Natural killer cell (primary cell): ENCODE measurements around the gene ORAI3. TPM values are rescaled to one million over a fixed set of nuclear protein-coding genes. Genes with fewer than 3 reads are reported as not detected.

ENCODE experiments used
- ATAC-seq, 3 donors: fragments of 150-1000 bp in 2 of 3; fragments of 200-7000 bp in 1 of 3; cut with Tn5 transposase; 1 replicate in 1 of 3; 2 replicates in 2 of 3; pipeline ENCODE4 v1.10.0; 2021; ENCODE audit warnings: mild to moderate bottlenecking in 2 of 3, moderate library complexity in 2 of 3
- DNase-seq, 2 donors: peaks; one replicate each; pipeline versions ENCODE4 v3.0.0 to v3.0.0-alpha.2; 2013 to 2021; ENCODE audit warnings: mixed read lengths in 1 of 2
- H3K27ac ChIP-seq: one replicate; pipeline ENCODE4 v1.5.1; 2013; ENCODE audit warnings: mild to moderate bottlenecking, low read length
- H3K27me3 ChIP-seq: one replicate; pipeline ENCODE4 v1.6.1; 2013; ENCODE audit warnings: low read length; ENCODE audit not compliant: control insufficient read depth, insufficient read depth
- H3K36me3 ChIP-seq: one replicate; pipeline ENCODE4 v1.6.1; 2013; ENCODE audit warnings: low read length; ENCODE audit not compliant: control insufficient read depth, insufficient read depth
- H3K4me1 ChIP-seq: one replicate; pipeline ENCODE4 v1.6.1; 2013; ENCODE audit warnings: low read length; ENCODE audit not compliant: control insufficient read depth, insufficient read depth
- H3K4me3 ChIP-seq: one replicate; pipeline ENCODE4 v1.5.1; 2013; ENCODE audit warnings: low read length
- H3K9me3 ChIP-seq: one replicate; pipeline ENCODE4 v1.6.1; 2013; ENCODE audit warnings: low read length; ENCODE audit not compliant: control insufficient read depth, insufficient read depth
- H3K27ac Mint-ChIP-seq, 2 donors: one replicate each; pipeline ENCODE4 v1.8.0; 2022; ENCODE audit warnings: mild to moderate bottlenecking in 2 of 2, mixed read lengths in 2 of 2, moderate library complexity in 1 of 2
- H3K27me3 Mint-ChIP-seq, 2 donors: one replicate each; pipeline ENCODE4 v1.8.0; 2022; ENCODE audit warnings: low read depth in 2 of 2, mixed read lengths in 2 of 2
- H3K36me3 Mint-ChIP-seq: one replicate; pipeline ENCODE4 v1.8.0; 2022; ENCODE audit warnings: mixed read lengths
- H3K4me1 Mint-ChIP-seq, 2 donors: one replicate each; pipeline ENCODE4 v1.8.0; 2022; ENCODE audit warnings: mixed read lengths in 2 of 2
- H3K4me3 Mint-ChIP-seq: one replicate; pipeline ENCODE4 v1.8.0; 2022; ENCODE audit warnings: mild to moderate bottlenecking, moderate library complexity, mixed read lengths
- H3K9me3 Mint-ChIP-seq, 2 donors: one replicate each; pipeline ENCODE4 v1.8.0; 2022; ENCODE audit warnings: mixed read lengths in 2 of 2
- WGBS: methylation state at CpG from one replicate; pipeline ENCODE4 v1.1.7; 2013; ENCODE audit warnings: missing lambda C conversion rate; ENCODE audit not compliant: insufficient coverage; 5-methylcytosine and 5-hydroxymethylcytosine counted together
- intact Hi-C: fragments of 100-400 bp; cut with micrococcal nuclease; formaldehyde crosslinking; loops from one replicate; pipeline ENCODE4 v1.14.2; 2022
- total RNA-seq, 4 donors: library from RNA; stranded (reverse); fragments of 120-200 nt in 1 of 4; gene quantifications; one replicate each; pipeline versions ENCODE4 v1.2.3 to v1.2.4, GENCODE V29; 2013 to 2022
- TF ChIP-seq, protein P1 (sequence below): fragments of 200-600 bp; IDR thresholded peaks from one replicate; pipeline ENCODE4 v1.8.0; 2022; ENCODE audit warnings: antibody characterized with exemption

The ORAI3 gene
- total RNA-seq, 3 donors from 2014 or later (not counting 1 experiment from before 2014, with no cell fraction given), result 10.8 to 19.8 (median 12.8) TPM

DNA sequence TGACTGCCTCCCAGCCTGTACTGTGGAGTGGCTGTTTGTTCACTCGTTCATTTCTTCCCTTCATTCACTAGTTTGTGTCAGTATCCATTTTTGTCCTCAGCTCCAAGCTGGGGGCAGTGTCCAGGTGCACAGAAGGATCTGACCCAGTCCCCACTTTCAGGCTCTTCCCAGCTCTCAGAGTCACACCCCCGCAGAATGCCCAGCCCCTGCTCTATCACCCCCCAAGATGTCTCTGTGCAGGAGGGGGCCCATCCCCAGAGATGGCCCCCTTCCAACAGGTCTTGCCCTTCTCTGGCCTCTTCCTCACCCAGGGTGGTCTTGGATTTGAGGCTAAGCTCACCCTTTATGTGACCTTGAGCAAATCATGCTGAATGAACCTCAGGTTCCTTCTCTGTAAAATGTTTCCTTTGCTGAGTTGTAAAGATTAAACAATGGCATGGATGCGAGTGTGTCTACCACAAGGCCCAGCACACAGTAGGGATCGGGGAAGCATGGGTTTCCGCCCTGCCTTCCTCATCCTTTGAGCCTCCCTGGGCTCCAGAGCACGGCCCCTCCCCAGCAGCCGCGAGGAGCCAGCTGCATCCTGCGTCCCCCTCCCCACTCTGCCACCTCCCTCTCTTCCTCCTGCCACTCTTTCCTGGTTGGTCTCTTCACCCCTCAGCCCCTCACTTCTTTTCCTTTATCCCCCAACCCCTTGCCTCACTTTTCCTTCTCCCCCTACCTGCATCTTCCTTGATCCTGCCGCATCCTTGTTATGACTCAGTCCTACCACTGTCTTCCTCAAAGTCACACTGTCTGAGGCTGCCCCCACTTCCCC is 22.7 kb upstream of the ORAI3 start:
- H3K27me3 Mint-ChIP-seq, result no peaks in the 10 kb centered on the region
- Histone ChIP-seq H3K4me3 (no peak overlapping the region), H3K9me3 (no peaks in the 10 kb centered on the region), H3K27ac (no peak overlapping the region), H3K36me3 (peaks cover 3% of the 10 kb centered on the region), H3K4me1 (peaks cover 21% of the 10 kb centered on the region), H3K27me3 (no peaks in the 10 kb centered on the region)
- H3K4me1 Mint-ChIP-seq, result peaks cover 15 to 38% of the 10 kb centered on the region in 2 donors
- ATAC-seq, result no peak
- peak overlapping the region; percentile 74 for H3K4me3 Mint-ChIP-seq
- no peak for DNase-seq
- peak overlapping the region in 1 of 2 donors; percentile 53 for H3K27ac Mint-ChIP-seq
- no peaks in the 10 kb centered on the region for H3K9me3 Mint-ChIP-seq
- intact Hi-C loops, result no loop called here
- no peaks in the 10 kb centered on the region for H3K36me3 Mint-ChIP-seq
- 81% methylated on average over 10 of the region's 10 CpGs for WGBS
- TF ChIP-seq, protein P1, sequence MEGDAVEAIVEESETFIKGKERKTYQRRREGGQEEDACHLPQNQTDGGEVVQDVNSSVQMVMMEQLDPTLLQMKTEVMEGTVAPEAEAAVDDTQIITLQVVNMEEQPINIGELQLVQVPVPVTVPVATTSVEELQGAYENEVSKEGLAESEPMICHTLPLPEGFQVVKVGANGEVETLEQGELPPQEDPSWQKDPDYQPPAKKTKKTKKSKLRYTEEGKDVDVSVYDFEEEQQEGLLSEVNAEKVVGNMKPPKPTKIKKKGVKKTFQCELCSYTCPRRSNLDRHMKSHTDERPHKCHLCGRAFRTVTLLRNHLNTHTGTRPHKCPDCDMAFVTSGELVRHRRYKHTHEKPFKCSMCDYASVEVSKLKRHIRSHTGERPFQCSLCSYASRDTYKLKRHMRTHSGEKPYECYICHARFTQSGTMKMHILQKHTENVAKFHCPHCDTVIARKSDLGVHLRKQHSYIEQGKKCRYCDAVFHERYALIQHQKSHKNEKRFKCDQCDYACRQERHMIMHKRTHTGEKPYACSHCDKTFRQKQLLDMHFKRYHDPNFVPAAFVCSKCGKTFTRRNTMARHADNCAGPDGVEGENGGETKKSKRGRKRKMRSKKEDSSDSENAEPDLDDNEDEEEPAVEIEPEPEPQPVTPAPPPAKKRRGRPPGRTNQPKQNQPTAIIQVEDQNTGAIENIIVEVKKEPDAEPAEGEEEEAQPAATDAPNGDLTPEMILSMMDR, result no peak

DNA sequence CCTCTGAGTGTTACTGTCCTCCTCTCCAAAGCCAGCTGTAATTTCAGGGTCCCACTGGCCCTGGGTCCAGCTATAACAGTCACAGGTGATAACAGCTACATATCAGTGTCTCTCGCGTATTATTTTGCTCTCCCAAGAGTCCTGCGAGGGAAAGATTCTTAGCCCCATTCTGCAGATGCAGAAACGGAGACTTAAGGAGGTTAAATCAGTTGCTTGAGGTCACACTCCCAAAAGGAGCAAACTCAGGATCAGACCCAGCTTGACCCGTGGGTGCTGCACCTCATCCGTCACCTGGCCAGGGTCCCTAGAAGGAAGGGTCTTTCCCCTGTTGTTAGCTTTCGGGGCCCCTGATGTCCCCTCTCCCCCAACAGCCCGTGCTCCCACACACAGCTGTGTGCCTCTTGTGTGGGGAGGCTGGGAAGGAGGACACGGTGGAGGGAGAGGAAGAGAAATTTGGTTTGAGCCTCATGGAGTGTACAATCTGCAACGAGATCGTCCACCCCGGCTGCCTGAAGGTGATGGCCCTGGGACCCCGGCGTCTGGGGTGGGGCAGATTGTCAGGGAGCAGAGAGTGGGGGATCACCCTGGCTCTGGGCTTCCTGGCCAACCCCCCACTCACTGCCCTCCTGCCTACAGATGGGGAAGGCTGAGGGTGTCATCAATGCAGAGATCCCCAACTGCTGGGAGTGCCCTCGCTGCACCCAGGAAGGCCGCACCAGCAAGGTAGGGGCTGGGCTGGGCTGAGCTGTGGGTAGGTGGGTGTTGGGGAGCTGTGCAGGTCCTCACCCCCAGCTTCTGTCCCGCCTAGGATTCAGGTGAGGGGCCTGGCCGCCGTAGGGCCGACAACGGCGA is 21.7 kb upstream of the ORAI3 start:
- no peaks in the 10 kb centered on the region for H3K9me3 Mint-ChIP-seq
- Histone ChIP-seq H3K4me3 (no peak overlapping the region), H3K36me3 (peaks cover 3% of the 10 kb centered on the region), H3K9me3 (no peaks in the 10 kb centered on the region), H3K4me1 (peaks cover 11% of the 10 kb centered on the region), H3K27me3 (no peaks in the 10 kb centered on the region), H3K27ac (no peak overlapping the region)
- DNase-seq, result no peak
- no peaks in the 10 kb centered on the region for H3K27me3 Mint-ChIP-seq
- intact Hi-C loops, result no loop called here
- 99% methylated on average over 19 of the region's 22 CpGs for WGBS
- ATAC-seq, result no peak
- no peak overlapping the region for H3K4me3 Mint-ChIP-seq
- H3K36me3 Mint-ChIP-seq, result no peaks in the 10 kb centered on the region
- no peak overlapping the region for H3K27ac Mint-ChIP-seq
- TF ChIP-seq, protein P1, result no peak
- peaks cover 8 to 30% of the 10 kb centered on the region in 2 donors for H3K4me1 Mint-ChIP-seq

DNA sequence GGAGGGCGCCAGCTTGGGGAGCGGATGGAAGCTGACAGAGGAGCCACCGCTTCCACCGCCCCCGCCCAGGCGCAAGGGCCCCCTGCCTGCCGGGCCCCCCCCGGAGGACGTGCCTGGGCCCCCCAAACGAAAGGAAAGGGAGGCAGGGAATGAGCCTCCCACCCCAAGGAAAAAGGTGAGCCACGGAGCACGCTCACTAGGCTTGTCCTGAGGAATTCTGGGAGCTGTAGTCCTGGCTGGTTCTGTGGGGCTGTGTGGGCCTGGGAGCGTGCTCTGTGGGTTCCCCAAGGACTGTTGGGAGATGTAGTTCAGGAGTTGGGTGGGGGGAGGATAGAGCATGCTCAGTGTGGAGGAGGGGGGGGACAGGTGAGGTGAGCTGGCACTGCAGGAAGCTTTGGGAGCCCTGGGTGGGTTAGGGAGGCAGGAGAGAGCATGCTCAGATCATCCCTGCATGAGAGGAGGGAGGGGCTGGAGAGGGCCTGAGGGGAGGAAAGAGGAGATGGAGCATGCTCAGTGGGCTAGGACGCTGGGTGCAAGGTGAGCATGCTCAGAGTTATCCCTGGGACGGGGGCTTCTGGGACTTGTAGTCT is 21.0 kb upstream of the ORAI3 start:
- Mint-ChIP-seq H3K27ac (no peak overlapping the region), H3K9me3 (no peaks in the 10 kb centered on the region), H3K4me1 (peaks cover 8 to 24% of the 10 kb centered on the region in 2 donors), H3K27me3 (no peaks in the 10 kb centered on the region), H3K4me3 (no peak overlapping the region), H3K36me3 (no peaks in the 10 kb centered on the region)
- DNase-seq, result peak in 1 of 2 donors; percentile 61
- no peak overlapping the region for H3K4me3 ChIP-seq
- H3K27ac ChIP-seq, result no peak overlapping the region
- peaks cover 5% of the 10 kb centered on the region for H3K36me3 ChIP-seq
- no peak for ATAC-seq
- 85% methylated on average over 14 of the region's 15 CpGs for WGBS
- H3K9me3 ChIP-seq, result no peaks in the 10 kb centered on the region
- peaks cover 11% of the 10 kb centered on the region for H3K4me1 ChIP-seq
- intact Hi-C loops, result no loop called here
- no peaks in the 10 kb centered on the region for H3K27me3 ChIP-seq
- TF ChIP-seq, protein P1, result no peak
